HG02610 (cell line): Measurements from ENCODE around the gene SMAP1.

ENCODE experiments used
- ATAC-seq: cut with Tn5 transposase; IDR thresholded peaks from one replicate; pipeline ENCODE4 v1.9.1; 2021; ENCODE audit warnings: mild to moderate bottlenecking, moderate library complexity; ENCODE audit not compliant: unreplicated experiment

SMAP1 gene

DNA sequence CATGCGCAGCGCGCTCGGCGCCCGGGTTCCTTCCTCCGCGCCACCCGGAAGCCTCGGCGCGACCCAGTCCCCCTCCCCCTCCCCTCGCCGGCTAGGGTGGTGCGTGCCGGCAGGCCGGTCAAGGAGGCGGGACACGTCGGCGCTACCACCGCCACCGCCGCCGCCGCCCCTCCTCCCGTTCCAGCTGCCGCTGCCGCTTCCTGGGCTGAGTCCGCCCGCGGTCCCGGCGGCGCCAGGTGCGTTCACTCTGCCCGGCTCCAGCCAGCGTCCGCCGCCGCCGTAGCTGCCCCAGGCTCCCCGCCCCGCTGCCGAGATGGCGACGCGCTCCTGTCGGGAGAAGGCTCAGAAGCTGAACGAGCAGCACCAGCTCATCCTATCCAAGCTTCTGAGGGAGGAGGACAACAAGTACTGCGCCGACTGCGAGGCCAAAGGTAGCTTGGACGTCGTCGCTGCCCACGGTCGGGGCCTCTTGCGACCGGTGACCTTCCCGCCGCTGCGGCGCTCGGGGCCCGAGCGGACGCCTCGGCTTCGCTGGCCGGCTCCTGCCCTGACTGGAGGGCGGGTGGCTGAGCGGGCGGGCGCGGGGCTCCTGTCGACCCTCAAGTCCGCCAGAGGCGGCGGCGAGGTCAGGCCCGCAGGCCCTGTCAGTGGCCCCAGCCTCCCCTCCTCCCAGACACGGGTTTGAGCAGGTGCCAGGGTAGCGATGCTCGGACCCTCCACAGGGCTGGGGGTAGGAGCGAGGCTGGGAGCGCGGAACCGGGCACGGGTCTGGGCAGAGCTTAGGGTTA is at the start of gene SMAP1:
SMAP1 (plus strand) TSS at position 173 of the 788 bp plus-strand sequence; CDS start at position 314, 141 bp downstream.
- ATAC-seq: peak; percentile 91

DNA sequence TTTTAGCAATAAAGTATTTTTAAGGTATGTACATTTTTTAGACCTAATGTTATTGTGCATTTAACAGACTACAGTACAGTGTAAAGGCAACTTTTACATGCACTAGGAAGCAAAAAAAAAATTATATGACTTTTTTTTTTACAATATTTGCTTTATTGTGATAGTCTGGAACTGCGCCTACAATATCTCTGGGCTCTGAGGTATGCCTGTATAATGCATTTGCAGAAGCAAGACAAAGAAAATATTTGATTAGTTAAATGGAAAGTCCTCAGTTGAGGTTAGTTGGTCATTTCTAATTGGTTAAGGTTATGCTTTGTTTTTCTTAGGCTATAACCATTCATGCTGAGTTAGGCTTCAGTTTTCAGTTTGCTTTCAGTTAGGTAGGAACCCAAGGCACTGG is 46.9 kb upstream of the SMAP1 start:
- no peak for ATAC-seq

DNA sequence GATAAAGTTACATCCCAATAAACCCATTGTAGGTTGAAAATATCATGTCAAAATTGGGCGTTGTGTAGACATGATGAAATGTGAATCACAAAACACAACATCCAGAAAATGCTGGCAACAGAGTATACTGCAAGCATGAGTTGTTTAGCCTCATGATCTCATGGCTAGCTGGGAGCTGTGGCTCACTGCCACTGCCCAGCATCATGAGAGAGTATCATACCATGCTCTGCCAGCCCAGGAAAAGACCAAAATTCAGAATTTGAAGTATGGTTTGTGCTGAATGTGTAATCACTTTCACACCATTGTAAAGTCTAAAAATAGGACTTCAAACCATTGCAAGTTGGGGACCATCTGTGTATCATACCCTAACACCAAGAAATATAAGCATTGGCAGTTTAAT is 45.2 kb upstream of the SMAP1 start:
- ATAC-seq: no peak

DNA sequence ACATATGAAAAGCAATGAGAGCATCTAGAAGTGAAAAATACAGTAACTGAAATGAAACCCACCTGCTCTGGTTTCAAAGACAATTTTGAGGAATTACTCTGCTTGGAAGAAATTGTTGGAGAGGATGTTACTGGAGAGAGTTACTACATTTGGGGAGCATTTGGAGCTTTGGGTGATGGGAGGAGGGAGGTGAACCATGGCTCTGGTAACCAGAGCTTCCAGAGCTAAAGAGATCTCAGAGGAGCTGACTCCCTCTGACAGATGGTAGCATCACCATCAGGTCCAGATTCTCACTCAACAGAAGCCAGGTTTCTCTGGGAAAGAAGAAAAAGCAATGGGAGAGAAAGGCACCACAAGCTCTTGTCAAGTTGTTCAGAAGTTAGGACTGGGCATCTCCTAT is 42.2 kb upstream of the SMAP1 start:
- no peak for ATAC-seq

DNA sequence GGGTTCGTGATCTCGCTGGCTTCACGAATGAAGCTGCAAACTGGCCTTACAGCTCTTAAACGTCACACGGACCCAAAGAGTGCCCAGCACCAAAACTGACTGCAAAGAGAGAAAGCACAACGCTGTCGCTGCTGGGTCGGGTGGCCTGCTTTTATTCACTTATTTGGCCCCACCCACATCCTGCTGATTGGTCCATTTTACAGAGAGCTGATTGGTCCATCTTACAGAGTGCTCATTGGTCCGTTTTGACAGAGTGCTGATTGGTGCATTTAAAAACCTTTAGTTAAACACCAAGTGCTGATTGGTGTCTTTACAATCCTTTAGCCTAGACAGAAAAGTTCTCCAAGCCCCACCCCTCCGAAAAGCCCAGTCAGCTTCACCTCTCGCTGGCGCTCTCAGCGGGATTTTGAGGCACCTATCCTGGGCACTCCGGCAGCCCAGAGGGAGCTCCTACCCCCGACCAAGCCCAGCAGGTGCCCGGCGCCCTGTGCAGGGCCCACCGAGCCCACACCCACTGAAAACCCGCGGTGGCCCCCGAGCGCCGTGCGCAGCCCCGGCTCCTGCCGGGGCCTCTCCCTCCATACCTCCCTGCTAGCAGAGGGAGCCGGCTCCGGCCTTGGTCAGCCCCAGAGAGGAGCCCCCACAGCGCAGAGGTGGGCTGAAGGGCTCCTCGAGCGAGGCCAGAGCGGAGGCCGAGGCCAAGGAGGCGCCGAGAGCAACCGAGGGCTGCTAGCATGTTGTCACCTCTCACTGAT is 40.0 kb upstream of the SMAP1 start:
- no peak for ATAC-seq

DNA sequence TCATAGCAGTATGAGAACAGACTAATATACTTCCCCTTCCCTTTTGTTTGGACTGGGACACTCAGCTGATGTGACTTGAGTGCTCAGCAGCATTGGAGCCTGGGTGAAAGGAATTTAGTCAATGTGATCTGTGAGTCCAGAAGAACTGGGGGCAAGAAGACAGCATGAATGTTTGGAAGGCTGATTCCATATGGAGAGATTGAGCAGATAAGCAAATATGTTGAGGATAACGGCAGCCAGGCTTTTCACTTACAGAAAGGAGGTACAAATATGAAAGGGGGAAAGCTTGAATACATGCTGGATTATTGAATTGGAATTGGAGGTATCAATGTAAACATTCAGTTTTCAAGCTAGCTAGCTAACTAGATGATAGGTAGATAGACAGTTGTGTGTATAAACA is 37.8 kb upstream of the SMAP1 start:
- no peak for ATAC-seq

DNA sequence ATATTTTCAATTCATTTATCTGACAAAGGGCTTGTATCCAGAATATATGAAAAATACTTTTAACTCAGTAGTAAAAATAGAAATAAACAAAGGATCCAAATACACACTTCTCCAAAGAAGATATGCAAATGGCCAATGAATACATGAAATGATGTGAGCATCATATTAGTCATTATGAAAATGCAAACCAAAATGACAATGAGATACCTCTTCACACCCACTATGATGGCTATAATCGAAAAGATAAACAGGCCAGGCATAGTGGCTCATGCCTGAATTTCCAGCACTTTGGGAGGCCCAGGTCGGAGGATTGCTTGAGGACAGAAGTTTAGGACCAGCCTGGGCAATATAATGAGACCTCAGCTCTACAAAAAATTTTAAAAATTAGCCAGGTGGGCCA is 33.8 kb upstream of the SMAP1 start:
- no peak for ATAC-seq

DNA sequence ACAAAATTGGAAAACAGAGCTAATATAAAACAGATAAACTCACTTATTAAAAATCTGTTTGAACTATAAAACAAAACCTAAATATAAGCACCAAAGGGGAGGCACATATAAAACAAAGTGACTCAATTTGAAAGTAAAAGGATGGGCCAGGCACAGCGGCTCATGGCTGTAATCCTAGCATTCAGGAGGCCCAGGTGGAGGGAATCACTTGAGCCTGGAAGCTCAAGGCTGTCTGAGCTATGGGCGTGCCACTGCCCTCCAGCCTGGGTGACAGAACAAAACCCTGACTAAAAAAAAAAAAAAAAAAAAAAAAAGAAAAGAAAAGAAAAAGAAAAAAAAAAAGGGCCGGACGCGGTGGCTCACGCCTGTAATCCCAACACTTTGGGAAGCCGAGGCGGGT is 31.1 kb upstream of the SMAP1 start:
- ATAC-seq: no peak

DNA sequence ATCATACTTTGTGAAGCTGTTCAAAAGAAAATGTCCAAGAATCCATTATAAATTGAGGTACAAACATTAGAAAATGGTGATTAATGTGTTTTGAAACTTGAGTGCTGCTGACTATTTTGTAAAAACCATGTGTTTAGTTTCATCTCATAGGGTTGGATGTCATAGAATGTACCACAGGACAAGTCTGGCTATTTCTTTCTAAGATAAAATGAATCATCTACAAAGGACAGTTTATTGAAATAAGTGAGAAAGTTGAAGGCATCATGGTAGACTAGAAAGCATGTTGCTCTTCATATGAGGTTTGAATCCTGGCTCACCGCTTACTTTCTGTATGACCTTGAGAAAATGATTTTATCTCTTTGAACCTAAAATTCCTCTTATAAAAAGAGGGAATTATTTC is 29.2 kb upstream of the SMAP1 start:
- ATAC-seq: no peak

DNA sequence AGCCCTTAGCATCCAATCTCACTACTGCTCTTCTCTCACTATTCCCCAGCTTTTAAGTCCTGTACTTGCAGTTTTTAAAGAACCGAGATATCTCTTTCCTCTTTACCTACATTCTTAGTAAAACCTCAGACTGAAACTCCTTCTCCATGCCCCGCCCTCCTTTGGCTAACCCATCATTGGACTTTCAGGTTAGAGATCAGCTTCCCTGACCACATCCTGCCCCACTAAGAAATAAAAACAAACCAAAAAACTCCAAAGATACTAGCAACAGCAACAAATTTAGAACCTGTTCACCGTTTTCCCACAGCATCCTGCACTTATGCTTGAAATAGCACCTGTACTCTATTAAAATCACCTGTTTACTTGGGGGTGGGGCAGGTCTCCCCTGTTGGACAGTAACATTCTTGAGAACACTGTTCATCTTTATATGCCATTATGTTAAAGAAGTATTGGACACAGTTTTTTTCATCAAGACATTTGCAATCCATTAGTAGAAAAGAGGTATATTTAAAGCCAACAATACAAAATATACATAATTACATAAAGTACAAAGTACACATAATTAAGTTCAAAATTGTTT is 16.3 kb upstream of the SMAP1 start:
- peak; percentile 75 for ATAC-seq

DNA sequence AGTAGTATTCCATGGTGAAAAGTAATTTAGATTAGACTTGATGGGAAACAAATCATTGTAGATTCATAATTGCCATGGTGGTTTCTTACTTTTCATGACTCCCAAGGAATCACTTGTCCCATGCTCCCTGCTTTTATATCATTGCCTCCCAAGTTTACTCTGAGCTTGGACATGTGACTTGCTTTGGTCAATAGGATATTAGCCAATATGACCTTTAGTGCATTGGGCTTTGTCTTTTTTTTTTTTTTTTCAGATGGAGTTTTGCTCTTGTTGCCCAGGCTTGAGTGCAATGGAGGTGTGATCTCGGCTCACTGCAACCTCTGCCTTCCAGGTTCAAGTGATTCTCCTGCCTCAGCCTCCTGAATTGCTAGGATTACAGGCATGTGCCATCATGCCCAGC is 15.5 kb upstream of the SMAP1 start:
- ATAC-seq: no peak

DNA sequence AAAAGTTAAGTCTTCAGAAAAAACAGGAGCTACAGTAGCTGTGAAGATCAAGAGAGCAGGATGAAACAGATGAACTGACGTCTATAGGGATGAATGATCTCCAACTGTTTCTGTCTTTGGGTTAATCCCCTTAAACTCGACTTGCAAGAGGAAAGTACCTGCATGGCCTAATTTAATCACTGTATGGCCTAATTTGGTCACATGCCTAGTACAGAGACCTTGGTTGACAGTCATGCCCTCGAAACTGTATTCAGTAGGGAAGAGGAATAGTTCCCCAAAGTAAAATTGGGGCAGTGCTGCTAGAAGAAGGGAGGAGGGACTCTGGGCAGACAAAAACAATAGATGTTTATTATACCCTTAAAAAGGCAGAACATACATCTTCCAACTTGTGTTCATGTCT is 10.0 kb upstream of the SMAP1 start:
- ATAC-seq: no peak

DNA sequence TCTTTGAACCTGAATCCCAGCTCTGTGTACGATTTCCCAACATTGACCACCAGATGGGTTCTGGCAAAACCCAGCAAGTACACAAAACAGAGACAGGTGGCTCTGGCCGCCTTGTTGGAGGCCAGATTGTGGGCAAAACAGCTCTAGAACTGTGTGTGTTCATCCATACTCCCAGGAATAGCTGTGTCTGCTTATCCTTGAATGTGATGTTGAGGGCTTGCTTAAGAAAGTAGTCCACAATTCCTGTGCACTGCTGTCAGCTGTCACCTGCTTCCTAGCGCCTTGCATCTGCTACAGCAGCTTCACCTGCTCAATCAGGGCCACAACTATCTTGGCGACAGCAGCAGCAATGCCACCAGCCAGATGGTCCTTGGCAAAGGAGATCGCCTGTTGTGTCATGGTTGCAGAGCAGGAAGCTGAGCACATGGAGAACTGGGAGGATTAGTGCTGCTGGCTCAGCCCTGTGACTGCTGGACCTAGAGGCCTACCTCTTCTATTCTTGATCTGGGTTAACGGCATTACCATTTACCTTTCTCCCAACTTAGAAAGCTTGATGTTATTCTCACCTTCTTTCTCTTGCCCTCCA is 3.7 kb upstream of the SMAP1 start:
- no peak for ATAC-seq

DNA sequence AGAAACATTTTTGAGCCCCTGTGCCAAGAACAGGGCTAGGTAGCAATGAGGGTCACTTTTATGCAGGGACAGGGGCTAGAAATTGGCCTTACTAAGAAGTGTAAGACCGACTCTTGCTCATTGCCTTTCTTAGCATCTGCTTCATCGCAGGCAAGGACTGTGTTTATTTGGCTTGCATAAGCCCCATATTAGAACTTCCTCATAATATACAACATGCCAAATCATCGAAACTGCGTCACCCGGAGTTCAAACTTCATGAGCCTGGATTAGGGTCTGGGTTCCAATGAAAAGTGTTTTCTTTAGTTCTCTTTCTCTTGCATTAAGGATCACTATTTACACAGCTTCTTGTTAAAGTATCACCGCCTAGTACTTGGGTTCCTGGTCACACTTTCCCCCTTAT is 977 bp upstream of the SMAP1 start:
- no peak for ATAC-seq

DNA sequence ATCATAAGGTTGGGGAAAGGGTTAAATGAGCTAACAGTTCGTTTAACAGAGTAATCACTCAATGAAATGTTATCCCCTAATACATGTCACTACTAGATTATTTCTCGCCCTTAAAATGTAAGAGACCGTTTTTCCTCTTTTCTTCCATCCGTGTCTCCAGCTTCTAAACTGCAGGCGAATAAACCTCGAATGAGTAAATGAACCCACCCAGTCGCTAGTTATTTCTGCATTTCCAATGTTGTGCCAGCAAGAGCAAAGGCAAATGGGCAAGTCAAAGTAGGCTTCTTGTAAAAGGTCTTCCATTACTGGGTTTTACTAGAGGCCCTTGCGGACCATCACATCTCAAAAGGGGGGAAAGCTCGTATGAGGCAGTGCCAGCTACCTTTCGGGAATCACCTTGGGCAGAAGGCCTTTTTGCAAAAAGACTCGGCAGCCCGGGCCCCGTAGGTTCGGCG is 400 bp upstream of the SMAP1 start:
- no peak for ATAC-seq

DNA sequence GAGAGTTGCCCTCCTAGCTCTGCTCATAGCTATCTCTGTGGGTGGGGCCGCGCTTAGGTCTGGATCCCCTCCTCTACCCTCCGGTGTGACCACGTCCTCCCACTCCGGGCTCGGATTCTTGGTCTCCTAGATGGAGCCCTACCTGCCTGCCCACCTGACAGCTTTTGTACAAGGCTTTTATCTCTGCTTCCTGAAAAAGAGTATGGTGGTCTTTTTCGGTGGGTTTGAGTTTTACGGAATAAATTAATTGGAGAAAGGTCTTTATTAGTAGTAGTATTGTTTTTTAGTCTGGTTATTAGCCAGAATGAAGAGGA is 773 bp downstream of the SMAP1 start:
- peak; percentile 75 for ATAC-seq

DNA sequence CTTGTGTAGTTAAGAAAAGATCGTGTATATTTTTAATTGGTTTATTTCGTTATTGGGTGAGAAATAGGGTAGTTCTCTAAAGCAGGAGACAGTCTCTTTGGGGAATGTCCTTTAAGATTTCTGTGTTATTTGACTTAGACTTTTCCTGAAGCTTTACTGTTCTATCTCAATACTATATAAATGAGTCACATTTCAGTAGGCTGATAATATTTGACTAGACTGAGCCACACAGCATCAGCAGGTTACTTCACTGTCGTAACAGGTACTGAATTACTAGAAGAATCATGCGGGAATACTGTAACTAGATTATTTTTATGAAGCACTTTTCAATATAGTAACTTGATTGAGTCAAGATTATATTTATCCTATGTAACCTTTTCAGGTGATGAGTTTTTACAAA is 1.4 kb downstream of the SMAP1 start:
- no peak for ATAC-seq

DNA sequence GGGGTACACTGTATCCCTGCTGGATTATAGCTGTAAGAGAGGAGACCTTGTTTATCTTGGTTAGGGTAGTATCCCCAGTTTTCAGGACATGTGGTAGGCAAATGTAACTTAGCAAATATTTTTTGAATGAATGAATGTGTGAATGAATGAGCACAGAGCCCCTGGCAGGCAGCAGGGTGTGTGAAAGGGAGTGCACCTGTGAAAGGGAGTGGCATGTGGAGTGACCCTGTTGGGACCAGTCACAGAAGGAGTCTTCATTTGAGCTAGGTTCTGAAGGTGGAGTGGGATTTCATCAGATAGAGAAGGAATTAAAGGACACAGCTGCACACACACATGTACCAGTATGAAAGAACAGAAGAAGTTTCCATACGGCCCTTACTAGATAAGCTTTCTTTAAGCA is 4.9 kb downstream of the SMAP1 start:
- no peak for ATAC-seq

DNA sequence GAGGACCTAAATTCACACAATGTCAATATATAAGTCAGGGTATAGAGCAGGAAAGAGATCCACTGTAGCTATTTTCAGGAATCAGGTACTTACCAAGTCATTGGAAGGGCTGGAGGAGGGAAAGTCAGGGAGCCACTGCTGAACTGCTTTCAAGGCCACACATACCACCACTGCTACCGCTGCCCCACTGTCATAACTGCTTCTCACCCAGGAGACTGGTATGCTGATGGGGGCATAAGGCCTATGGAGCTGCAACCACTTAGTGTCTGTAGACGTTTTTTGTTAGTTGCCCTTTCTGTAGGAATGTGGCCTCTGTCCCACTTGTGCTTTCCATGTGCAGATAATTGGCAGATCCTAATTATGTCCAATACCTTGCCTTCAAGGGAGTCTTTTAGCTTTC is 5.4 kb downstream of the SMAP1 start:
- ATAC-seq: no peak

DNA sequence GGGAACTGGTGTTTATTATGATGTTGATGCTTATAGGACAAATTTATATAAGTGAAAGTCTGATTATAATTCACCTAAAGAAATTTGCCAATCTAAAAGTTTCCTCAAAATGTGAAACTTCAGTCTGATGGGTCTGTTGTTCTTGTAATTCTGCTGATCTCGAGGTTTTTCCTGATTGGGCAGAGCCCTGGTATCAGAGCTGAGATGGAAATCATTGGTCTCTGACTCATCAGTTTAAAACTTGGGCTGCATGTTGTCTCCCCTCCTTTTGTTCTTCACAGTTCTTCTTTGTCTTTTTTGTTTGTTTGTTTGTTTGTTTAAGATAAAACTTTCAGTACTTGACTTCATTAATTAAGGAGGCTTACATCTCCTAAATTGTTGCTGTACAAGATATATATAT is 5.9 kb downstream of the SMAP1 start:
- ATAC-seq: no peak

DNA sequence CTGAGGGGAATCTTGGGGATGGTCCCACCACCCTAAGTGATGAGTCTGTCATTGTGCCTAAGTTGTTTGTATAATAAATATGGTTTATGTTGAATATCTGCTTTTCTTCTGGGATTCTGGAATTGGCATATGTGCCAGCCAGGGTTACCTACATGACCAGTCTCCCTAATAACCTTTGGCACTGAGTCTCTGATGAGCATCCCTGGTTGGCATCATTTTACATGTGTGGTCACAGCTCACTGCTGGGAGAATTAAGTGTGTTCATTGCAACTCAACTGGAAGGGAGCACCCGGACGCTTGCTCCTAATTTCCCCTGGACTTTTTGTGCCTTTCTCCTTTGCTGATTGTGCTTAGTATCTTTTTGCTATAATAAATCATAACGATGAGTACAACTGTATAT is 8.1 kb downstream of the SMAP1 start:
- ATAC-seq: no peak

DNA sequence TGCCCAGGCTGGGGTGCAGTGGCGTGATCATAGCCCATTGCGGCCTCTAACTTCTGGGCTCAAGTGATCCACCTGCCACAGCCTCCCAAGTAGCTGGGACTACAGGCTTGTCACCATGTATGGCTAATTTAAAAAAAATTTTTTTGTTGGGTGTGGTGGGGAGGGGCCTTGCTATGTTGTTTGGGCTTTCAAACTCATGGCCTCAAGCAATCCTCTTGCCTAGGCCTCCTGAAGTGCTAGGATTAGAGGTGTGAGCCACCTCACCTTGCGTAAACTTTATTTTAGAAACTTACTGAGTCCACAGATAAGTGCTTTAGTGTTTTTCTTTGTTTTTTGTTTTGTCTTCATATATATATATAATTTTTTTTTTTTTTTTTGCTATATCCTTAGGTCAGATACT is 9.1 kb downstream of the SMAP1 start:
- no peak for ATAC-seq
